PFSK-1 (cell line): ENCODE data around the gene OGFOD3.

Experiments used
- FOXP2 ChIP-seq: optimal IDR thresholded peaks from 2 replicates; pipeline ENCODE3; 2011; ENCODE audit warnings: borderline replicate concordance, control low read depth, inconsistent platforms; ENCODE audit not compliant: insufficient read depth; ENCODE audit errors: extremely low read length, extremely low read depth
- POLR2AphosphoS5 ChIP-seq: IDR thresholded peaks from 2 replicates; pipeline ENCODE4 v1.6.1; 2012; ENCODE audit warnings: low read depth, mild to moderate bottlenecking, control low read depth, low read length, moderate library complexity
- REST ChIP-seq, 2 experiments: IDR thresholded peaks; 2 replicates each; pipeline versions ENCODE4 v1.6.1 to v1.8.0; 2011 to 2012; ENCODE audit warnings: low read depth in 2 of 2, low read length in 2 of 2, control low read depth in 1 of 2, inconsistent platforms in 1 of 2, mild to moderate bottlenecking in 1 of 2, moderate library complexity in 1 of 2; ENCODE audit not compliant: insufficient read depth in 1 of 2
- SIN3A ChIP-seq: IDR thresholded peaks from 2 replicates; pipeline ENCODE4 v1.6.1; 2012; ENCODE audit warnings: mild to moderate bottlenecking, low read length, moderate library complexity, borderline replicate concordance; ENCODE audit not compliant: insufficient read depth
- TAF1 ChIP-seq: IDR thresholded peaks from 2 replicates; pipeline ENCODE4 v1.6.1; 2012; ENCODE audit warnings: low read length, control low read depth, borderline replicate concordance; ENCODE audit not compliant: insufficient read depth

The OGFOD3 gene

GRCh38 chr17:82399601-82400101, 18.7 kb downstream of the OGFOD3 start:
- TF ChIP-seq SIN3A, result no peak

GRCh38 chr17:82399041-82399441, 19.3 kb downstream of the OGFOD3 start:
- TF ChIP-seq TAF1, result no peak
- TF ChIP-seq FOXP2, result peak; percentile 68
- TF ChIP-seq REST (IDR thresholded peaks at IDR 0.05; ENCODE audit: insufficient read depth in 1 of 2, low read depth in 2 of 2, low read length in 2 of 2), result peak; percentile 31 to 68; a peak in 1 of 4 replicates
- peak; percentile 83; the same call in 1 of the 2 replicates for TF ChIP-seq SIN3A
- no peak for TF ChIP-seq POLR2AphosphoS5

GRCh38 chr17:82397449-82398335, 20.7 kb downstream of the OGFOD3 start:
- no peak for TF ChIP-seq TAF1
- TF ChIP-seq POLR2AphosphoS5, result no peak
- no peak for TF ChIP-seq SIN3A
- no peak for TF ChIP-seq FOXP2
- TF ChIP-seq REST (IDR thresholded peaks at IDR 0.05; ENCODE audit: insufficient read depth in 1 of 2, low read depth in 2 of 2, low read length in 2 of 2), result no peak

- peak; percentile 90 to 92 for TF ChIP-seq REST (IDR thresholded peaks at IDR 0.05; ENCODE audit: insufficient read depth in 1 of 2, low read depth in 2 of 2, low read length in 2 of 2)
- no peak for TF ChIP-seq POLR2AphosphoS5
- TF ChIP-seq TAF1, result no peak
- no peak for TF ChIP-seq SIN3A
These were observed 21.6 kb downstream of the OGFOD3 start for GRCh38 chr17:82396601-82397435.

- TF ChIP-seq FOXP2 (no peak), POLR2AphosphoS5 (no peak)
These were observed 24.1 kb downstream of the OGFOD3 start for GRCh38 chr17:82394278-82394677.
